GM21360 (cell line): ENCODE results near the gene SENP2.

Experiments used
- ATAC-seq: cut with Tn5 transposase; IDR thresholded peaks from one replicate; pipeline ENCODE4 v1.9.1; 2021; ENCODE audit warnings: mild to moderate bottlenecking, moderate library complexity; ENCODE audit not compliant: unreplicated experiment

SENP2 gene

DNA sequence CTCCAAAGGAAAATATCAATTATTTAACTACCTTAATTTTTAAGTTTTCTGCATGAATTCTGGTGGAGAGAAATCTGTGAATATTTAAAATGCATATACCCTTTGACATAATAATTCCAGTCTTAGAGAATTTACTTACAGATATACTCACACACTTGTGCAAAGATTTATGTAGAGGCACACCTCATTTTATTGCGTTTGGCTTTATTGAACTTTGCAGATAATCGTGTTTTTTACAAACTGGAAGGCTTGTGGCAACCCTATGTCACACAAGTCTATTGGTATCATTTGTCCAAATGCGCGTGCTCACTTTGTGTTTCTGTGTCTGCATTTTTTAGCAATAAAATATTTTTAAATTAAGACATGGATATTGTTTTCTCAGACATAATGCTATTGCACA, 81.5 kb downstream of the SENP2 start:
- no peak for ATAC-seq

DNA sequence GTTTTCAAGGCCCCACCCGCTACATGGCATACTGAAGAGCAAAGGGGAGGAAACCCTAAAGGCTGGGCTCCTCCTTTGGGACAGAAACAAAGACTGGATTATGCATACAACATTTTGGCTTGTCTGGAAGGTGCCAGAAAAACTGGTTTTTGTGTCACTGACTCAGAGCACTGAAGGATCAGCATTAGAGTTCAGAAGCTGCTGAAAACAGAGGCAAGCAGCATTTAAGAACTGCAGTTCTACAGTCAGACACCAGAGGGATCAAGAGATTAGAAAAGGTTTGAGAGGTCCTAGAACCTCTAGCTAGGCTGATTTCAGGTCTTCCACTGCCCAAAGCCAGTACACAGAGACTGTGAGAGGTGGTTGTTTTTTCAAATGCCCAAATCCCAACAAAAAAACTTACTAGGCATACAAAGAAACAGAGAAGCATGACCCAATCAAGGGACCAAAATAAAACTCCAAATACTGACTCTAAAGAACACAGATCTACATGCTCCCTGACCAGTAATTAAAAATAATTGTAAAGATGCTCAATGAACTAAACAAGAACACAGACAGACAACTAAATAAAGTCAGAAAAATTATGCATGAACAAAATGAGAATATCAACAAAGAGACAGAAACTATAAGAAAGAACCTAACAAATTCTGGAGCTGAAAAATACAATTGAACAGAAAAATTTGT, 91.2 kb downstream of the SENP2 start:
- ATAC-seq: no peak

DNA sequence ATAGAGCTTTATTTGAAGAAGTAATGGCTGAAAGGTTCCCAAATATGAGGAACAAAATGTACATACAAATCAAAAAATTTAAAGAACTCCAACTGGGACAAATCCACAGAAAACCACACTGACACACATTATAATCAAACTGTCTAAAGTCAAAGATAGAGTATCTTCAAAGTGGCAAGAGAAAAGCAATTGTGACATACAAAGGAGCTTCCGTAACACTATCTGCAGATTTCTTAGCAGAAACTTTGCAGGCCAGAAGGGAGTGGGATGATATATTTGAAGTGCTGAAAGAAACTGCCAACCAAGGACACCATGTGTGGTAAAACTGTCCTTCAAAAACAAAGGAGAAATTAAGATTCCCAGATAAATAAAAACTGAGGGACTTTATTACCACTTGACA, 91.9 kb downstream of the SENP2 start:
- ATAC-seq: no peak

DNA sequence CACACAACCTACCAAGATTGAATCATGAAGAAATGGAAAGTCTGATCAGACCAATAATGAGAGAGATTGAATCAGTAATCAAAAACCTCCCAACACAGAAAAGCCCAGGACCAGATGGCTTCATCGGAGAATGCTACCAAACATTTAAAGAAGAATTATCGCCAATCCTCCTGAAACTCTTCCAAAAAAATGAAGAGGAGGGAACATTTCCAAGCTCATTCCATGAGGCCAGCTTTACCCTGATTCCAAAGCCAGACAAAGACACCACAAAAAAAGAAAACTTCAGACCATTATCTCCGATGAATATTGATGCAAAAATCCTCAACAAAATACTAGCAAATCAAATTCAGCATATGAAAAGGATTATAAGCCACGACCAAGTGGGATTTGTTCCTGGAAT, 94.1 kb downstream of the SENP2 start:
- no peak for ATAC-seq
